Dendritic cell treated with granulocyte-macrophage colony-stimulating factor and Interleukin-4, amounts not matched to agents 40 ng/mL and 50 ng/mL, for 4 days (primary cell): Measurements from ENCODE around the gene VGLL3.

ENCODE experiments used
- H3K27ac Mint-ChIP-seq: one replicate; pipeline ENCODE4 v1.8.0; 2022; ENCODE audit warnings: mild to moderate bottlenecking, mixed read lengths
- H3K27me3 Mint-ChIP-seq: one replicate; pipeline ENCODE4 v1.8.0; 2022; ENCODE audit warnings: mild to moderate bottlenecking, mixed read lengths
- H3K36me3 Mint-ChIP-seq: one replicate; pipeline ENCODE4 v1.8.0; 2022; ENCODE audit warnings: low read depth, mixed read lengths
- H3K4me1 Mint-ChIP-seq: one replicate; pipeline ENCODE4 v1.8.0; 2022; ENCODE audit warnings: low read depth, mixed read lengths
- H3K4me3 Mint-ChIP-seq: one replicate; pipeline ENCODE4 v1.8.0; 2022; ENCODE audit warnings: mild to moderate bottlenecking, moderate library complexity, mixed read lengths
- H3K9me3 Mint-ChIP-seq: one replicate; pipeline ENCODE4 v1.8.0; 2022; ENCODE audit warnings: mixed read lengths
- intact Hi-C: fragments of 100-400 bp; cut with micrococcal nuclease; formaldehyde crosslinking; loops from one replicate; pipeline ENCODE4 v1.15.0; 2022

The VGLL3 gene

DNA sequence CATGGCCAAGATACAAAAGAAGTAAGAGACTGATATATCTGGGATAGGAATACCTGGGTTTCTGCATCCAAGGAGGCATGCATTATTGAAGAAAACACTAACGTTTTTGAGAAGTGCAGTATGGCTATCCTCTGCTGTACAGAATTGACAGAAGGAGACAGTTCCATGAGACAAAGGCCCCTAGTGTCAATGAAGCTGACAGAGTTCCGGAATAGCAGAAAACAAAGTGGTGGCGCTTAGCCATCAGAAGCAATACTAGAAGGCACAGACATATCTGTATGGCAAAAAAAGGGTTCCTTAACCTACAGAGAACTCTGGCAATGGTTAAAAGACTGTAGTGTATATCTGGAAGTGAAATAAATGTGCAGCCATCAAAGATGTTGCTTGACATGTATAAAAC lies 77.8 kb downstream of the VGLL3 start:
- Mint-ChIP-seq H3K36me3 (no peaks in the 10 kb centered on the region), H3K27ac (no peak overlapping the region), H3K4me3 (no peak overlapping the region), H3K9me3 (no peaks in the 10 kb centered on the region), H3K4me1 (no peaks in the 10 kb centered on the region), H3K27me3 (no peaks in the 10 kb centered on the region)
- intact Hi-C loops = no loop called here

DNA sequence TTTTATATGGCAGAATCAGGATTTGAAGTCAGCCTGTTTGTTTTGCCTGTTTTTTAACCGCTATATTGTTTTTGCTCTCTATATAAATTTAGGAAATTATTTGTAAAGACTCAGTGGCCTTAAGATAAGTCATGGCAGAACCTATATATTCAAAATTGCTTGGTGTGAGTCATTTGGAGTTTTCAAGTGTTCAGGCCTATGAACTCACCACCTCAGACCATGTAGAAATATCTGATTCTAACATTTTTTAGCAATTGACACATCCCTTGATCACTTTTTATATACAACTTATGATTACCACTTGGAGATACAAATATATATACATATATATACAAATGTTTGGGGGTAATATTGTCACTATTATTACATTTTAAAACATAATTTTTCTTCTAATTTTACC lies 95.7 kb downstream of the VGLL3 start:
- intact Hi-C loops = no loop called here
- no peak overlapping the region for H3K27ac Mint-ChIP-seq
- no peaks in the 10 kb centered on the region for H3K9me3 Mint-ChIP-seq
- no peaks in the 10 kb centered on the region for H3K27me3 Mint-ChIP-seq
- H3K4me1 Mint-ChIP-seq = no peaks in the 10 kb centered on the region
- H3K36me3 Mint-ChIP-seq = no peaks in the 10 kb centered on the region
- H3K4me3 Mint-ChIP-seq = no peak overlapping the region

DNA sequence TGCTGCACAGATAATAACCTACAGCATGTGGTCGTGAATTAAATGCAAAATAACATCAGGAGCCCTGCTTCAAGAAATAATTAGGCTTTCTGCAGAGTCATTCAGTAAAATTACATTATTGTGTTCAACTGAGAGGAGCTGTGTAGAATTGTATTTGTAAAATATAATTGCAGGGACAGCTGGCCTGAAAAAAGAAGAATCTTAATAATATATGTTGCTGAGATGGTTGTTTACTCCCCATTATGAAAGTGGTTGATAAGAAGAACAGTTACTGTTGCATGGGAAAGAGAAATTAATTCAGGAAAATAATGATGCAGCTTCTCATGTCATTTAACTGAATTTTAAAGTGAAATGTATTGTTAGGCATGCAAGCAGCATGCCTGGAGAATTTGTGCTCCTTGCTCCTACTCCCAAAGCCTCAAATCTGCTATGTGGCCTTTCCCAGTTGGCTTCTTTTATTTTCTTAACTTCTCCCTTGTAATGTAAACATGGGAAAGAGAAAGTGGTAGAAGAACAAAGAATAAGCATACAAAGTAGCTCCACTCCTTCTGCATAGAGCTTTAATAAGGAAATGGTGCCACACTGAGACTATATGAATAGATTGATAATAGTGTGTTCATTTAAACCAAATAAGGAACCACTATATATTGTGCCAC lies 100.1 kb downstream of the VGLL3 start:
- no peaks in the 10 kb centered on the region for H3K27me3 Mint-ChIP-seq

More for the DNA sequence above, 100.1 kb downstream of the VGLL3 start:
- no peaks in the 10 kb centered on the region for H3K36me3 Mint-ChIP-seq
- intact Hi-C loops = no loop called here
- no peak overlapping the region for H3K27ac Mint-ChIP-seq
- no peaks in the 10 kb centered on the region for H3K9me3 Mint-ChIP-seq
- H3K4me1 Mint-ChIP-seq = no peaks in the 10 kb centered on the region
- no peak overlapping the region for H3K4me3 Mint-ChIP-seq
